ENCODE data around the gene AP3S2. TPM values are rescaled to one million over a fixed set of nuclear protein-coding genes. Genes with fewer than 3 reads are reported as not detected.

Gene AP3S2
- total RNA-seq, 4 donors from 2014 or later: 20.9 to 90.0 (median 72.6) TPM

GRCh38 chr15:89903015-89903857 is 9.4 kb upstream of the AP3S2 start:
- in situ Hi-C loops (cut with MboI; ENCODE audit: low pct_ligation_motif_present in 1 of 4, low pct_unique_long_range_greater_than_20kb in 1 of 4, low sequenced_read_pairs in 3 of 4): loop anchor here in 1 of 4 donors (10.0 kb wide), 1 partner anchor 182 kb away; no protein-coding TSS in a partner anchor
- WGBS, 2 donors (ENCODE audit: low coverage in 1 of 2): 91% methylated on average over 15 of the region's 15 CpGs; no CpG with 5 or more reads in 1 of the 2 donors
- Histone ChIP-seq H3K4me3 (no peak overlapping the region), H3K4me1 (peaks cover 0 to 9% (median 0%) of the 10 kb centered on the region in 4 donors), H3K27me3 (no peaks in the 10 kb centered on the region), H3K36me3 (peaks cover 0 to 36% (median 9%) of the 10 kb centered on the region in 4 donors), H3K9me3 (no peaks in the 10 kb centered on the region), H3K27ac (no peak overlapping the region)
- intact Hi-C loops (cut with DNase I; ENCODE audit: low total_unique reads): loop anchor here (10.0 kb wide), 1 partner anchor 182 kb away; no protein-coding TSS in a partner anchor
- no peak for DNase-seq
- TF ChIP-seq POLR2AphosphoS5 (IDR thresholded peaks at IDR 0.05): no peak
- no peak for TF ChIP-seq EP300 (IDR thresholded peaks at IDR 0.05; ENCODE audit: low read depth)
- no peak for TF ChIP-seq POLR2A (IDR thresholded peaks at IDR 0.05)
- no peak for TF ChIP-seq CTCF (IDR thresholded peaks at IDR 0.05)

GRCh38 chr15:89900849-89901248 is 7.1 kb upstream of the AP3S2 start:
- intact Hi-C loops (cut with DNase I; ENCODE audit: low total_unique reads) (loop anchor here (10.0 kb wide), 1 partner anchor 184 kb away; no protein-coding TSS in a partner anchor), in situ Hi-C loops (cut with MboI; ENCODE audit: low pct_ligation_motif_present in 1 of 4, low pct_unique_long_range_greater_than_20kb in 1 of 4, low sequenced_read_pairs in 3 of 4) (loop anchor here in 1 of 4 donors (10.0 kb wide), 1 partner anchor 184 kb away; no protein-coding TSS in a partner anchor)
- peaks cover 0 to 31% (median 9%) of the 10 kb centered on the region in 4 donors for H3K36me3 ChIP-seq
- no peak for DNase-seq
- peaks cover 0 to 9% (median 0%) of the 10 kb centered on the region in 4 donors for H3K4me1 ChIP-seq
- TF ChIP-seq POLR2A (IDR thresholded peaks at IDR 0.05) (no peak), POLR2AphosphoS5 (IDR thresholded peaks at IDR 0.05) (no peak), CTCF (IDR thresholded peaks at IDR 0.05) (no peak), EP300 (IDR thresholded peaks at IDR 0.05; ENCODE audit: low read depth) (no peak)
- no peaks in the 10 kb centered on the region for H3K27me3 ChIP-seq
- 58 to 89% methylated on average over 2 to 6 of the region's 6 CpGs for WGBS, 2 donors (ENCODE audit: low coverage in 1 of 2)
- H3K27ac ChIP-seq: no peak overlapping the region
- no peaks in the 10 kb centered on the region for H3K9me3 ChIP-seq
- no peak overlapping the region for H3K4me3 ChIP-seq

- no peaks in the 10 kb centered on the region for H3K9me3 ChIP-seq
- TF ChIP-seq POLR2A (IDR thresholded peaks at IDR 0.05): no peak
- TF ChIP-seq POLR2AphosphoS5 (IDR thresholded peaks at IDR 0.05): no peak
- TF ChIP-seq EP300 (IDR thresholded peaks at IDR 0.05; ENCODE audit: low read depth): no peak
- no peak for TF ChIP-seq CTCF (IDR thresholded peaks at IDR 0.05)
- DNase-seq: no peak
- H3K27ac ChIP-seq: no peak overlapping the region
- WGBS, 2 donors (ENCODE audit: low coverage in 1 of 2): 90 to 95% methylated on average over 2 to 3 of the region's 3 CpGs
- intact Hi-C loops (cut with DNase I; ENCODE audit: low total_unique reads) (loop anchor here (10.0 kb wide), 1 partner anchor 185 kb away; no protein-coding TSS in a partner anchor), in situ Hi-C loops (cut with MboI; ENCODE audit: low pct_ligation_motif_present in 1 of 4, low pct_unique_long_range_greater_than_20kb in 1 of 4, low sequenced_read_pairs in 3 of 4) (loop anchor here in 3 of 4 donors (5.0 to 10.0 kb wide), 3 partner anchors 172 to 185 kb away; no protein-coding TSS in a partner anchor)
- H3K4me1 ChIP-seq: peaks cover 0 to 12% (median 0%) of the 10 kb centered on the region in 4 donors
- no peak overlapping the region for H3K4me3 ChIP-seq
- peaks cover 0 to 31% (median 9%) of the 10 kb centered on the region in 4 donors for H3K36me3 ChIP-seq
- no peaks in the 10 kb centered on the region for H3K27me3 ChIP-seq
Observed at GRCh38 chr15:89899951-89900567, 6.3 kb upstream of the AP3S2 start.

All from transverse colon (tissue), 4 donors.